HepG2 (cell line): Measurements from ENCODE around the gene CLPTM1. TPM values are rescaled to one million over a fixed set of nuclear protein-coding genes. Genes with fewer than 3 reads are reported as not detected.

ENCODE experiments used
- BRD4 ChIP-seq: sonication (generic); formaldehyde crosslinking; IDR thresholded peaks from 2 replicates; pipeline ENCODE4 v1.4.0; 2020; ENCODE audit warnings: missing genetic modification reagents
- ELF1 ChIP-seq: sonication (generic); formaldehyde crosslinking; IDR thresholded peaks from 2 replicates; pipeline ENCODE4 v1.4.0; 2020; ENCODE audit warnings: missing genetic modification reagents
- ELF4 ChIP-seq: sonication (generic); formaldehyde crosslinking; IDR thresholded peaks from 2 replicates; pipeline ENCODE4 v1.5.0; 2020; ENCODE audit warnings: missing genetic modification reagents, mild to moderate bottlenecking, moderate library complexity, borderline replicate concordance
- IKZF4 ChIP-seq: sonication (generic); formaldehyde crosslinking; IDR thresholded peaks from 2 replicates; pipeline ENCODE4 v1.5.1; 2020; ENCODE audit warnings: borderline replicate concordance, mild to moderate bottlenecking, low read depth, missing genetic modification reagents; ENCODE audit errors: not compliant biosample characterization
- MED13 ChIP-seq: sonication (generic); formaldehyde crosslinking; IDR thresholded peaks from 2 replicates; pipeline ENCODE4 v1.5.0; 2020; ENCODE audit warnings: missing genetic modification reagents
- MYNN ChIP-seq: sonication (generic); formaldehyde crosslinking; IDR thresholded peaks from 2 replicates; pipeline ENCODE4 v1.4.0; 2020; ENCODE audit warnings: mild to moderate bottlenecking, low read depth, missing genetic modification reagents
- NR3C1 ChIP-seq: sonication (generic); formaldehyde crosslinking; IDR thresholded peaks from 2 replicates; pipeline ENCODE4 v1.4.0; 2020; ENCODE audit warnings: missing genetic modification reagents
- TEAD2 ChIP-seq: sonication (generic); formaldehyde crosslinking; IDR thresholded peaks from 2 replicates; pipeline ENCODE4 v1.9.0; 2021; ENCODE audit warnings: missing genetic modification reagents
- ZBTB34 ChIP-seq: sonication (generic); formaldehyde crosslinking; IDR thresholded peaks from 2 replicates; pipeline ENCODE4 v1.8.0; 2022; ENCODE audit warnings: mild to moderate bottlenecking, missing genetic modification reagents
- ZFP1 ChIP-seq: IDR thresholded peaks from 2 replicates; pipeline ENCODE4 v1.6.1; 2016
- ZKSCAN1 ChIP-seq: fragments of 150-350 bp; IDR thresholded peaks from 2 replicates; pipeline ENCODE4 v1.6.1; 2014; ENCODE audit warnings: low read length
- ZMAT5 ChIP-seq: sonication (generic); formaldehyde crosslinking; IDR thresholded peaks from 2 replicates; pipeline ENCODE4 v1.5.0; 2020; ENCODE audit warnings: mild to moderate bottlenecking, low read depth, missing genetic modification reagents, borderline replicate concordance
- ZNF383 ChIP-seq: sonication (generic); formaldehyde crosslinking; IDR thresholded peaks from 2 replicates; pipeline ENCODE4 v1.4.0; 2020; ENCODE audit warnings: missing genetic modification reagents, mild to moderate bottlenecking, borderline replicate concordance
- ZNF674 ChIP-seq: sonication (generic); formaldehyde crosslinking; IDR thresholded peaks from 2 replicates; pipeline ENCODE4 v1.5.0; 2020; ENCODE audit warnings: low read depth, mild to moderate bottlenecking, missing genetic modification reagents
- ZNF724P ChIP-seq: sonication (generic); formaldehyde crosslinking; IDR thresholded peaks from 2 replicates; pipeline ENCODE4 v1.8.0; 2022; ENCODE audit warnings: missing genetic modification reagents, borderline replicate concordance
- ZNF784 ChIP-seq: sonication (generic); formaldehyde crosslinking; IDR thresholded peaks from 2 replicates; pipeline ENCODE4 v1.5.1; 2020; ENCODE audit warnings: missing genetic modification reagents, mild to moderate bottlenecking, borderline replicate concordance
- polyA plus RNA-seq, 8 experiments: library from polyadenylated mRNA; depleted of rRNA in 3 of 8; stranded (reverse) in 7 of 8; unstranded in 1 of 8; fragments of >200 nt; fragmentation: Illumina TruSeq in 4 of 8; extraction: Trizol in 4 of 8; gene quantifications; 2 replicates each; pipeline versions ENCODE4 v1.2.1 to v1.2.3, GENCODE V29; 2011 to 2016; ENCODE audit warnings: low read depth in 4 of 8, missing spikeins in 1 of 8, mixed read lengths in 1 of 8; ENCODE audit not compliant: insufficient read depth in 1 of 8
- total RNA-seq, 5 experiments: library from RNA; depleted of rRNA; stranded (reverse); fragments of >200 nt; fragmentation: Illumina TruSeq; extraction: Trizol; gene quantifications; 2 replicates each; pipeline ENCODE4 v1.2.3, GENCODE V29; 2016; ENCODE audit warnings: low read depth in 1 of 5
- TF ChIP-seq, protein P1 (sequence below): sonication (generic); formaldehyde crosslinking; IDR thresholded peaks from 2 replicates; pipeline ENCODE4 v1.4.0; 2020; ENCODE audit warnings: missing genetic modification reagents
- TF ChIP-seq, protein P2 (sequence below): sonication (generic); formaldehyde crosslinking; IDR thresholded peaks from 2 replicates; pipeline ENCODE4 v1.9.0; 2021; ENCODE audit warnings: missing genetic modification reagents, borderline replicate concordance
- TF ChIP-seq, protein P3 (sequence below): sonication (generic); formaldehyde crosslinking; IDR thresholded peaks from 2 replicates; pipeline ENCODE4 v1.9.0; 2021; ENCODE audit warnings: missing genetic modification reagents, borderline replicate concordance
- TF ChIP-seq, protein P4 (sequence below): sonication (generic); formaldehyde crosslinking; conservative IDR thresholded peaks from 2 replicates; pipeline ENCODE4 v1.4.0; 2020; ENCODE audit warnings: missing genetic modification reagents

The CLPTM1 gene
- total and polyA plus RNA-seq, 2 of the 13 experiments (the other 11 are each of a cell fraction or from before 2014, with no cell fraction given), result 34.9 to 42.8 TPM

DNA sequence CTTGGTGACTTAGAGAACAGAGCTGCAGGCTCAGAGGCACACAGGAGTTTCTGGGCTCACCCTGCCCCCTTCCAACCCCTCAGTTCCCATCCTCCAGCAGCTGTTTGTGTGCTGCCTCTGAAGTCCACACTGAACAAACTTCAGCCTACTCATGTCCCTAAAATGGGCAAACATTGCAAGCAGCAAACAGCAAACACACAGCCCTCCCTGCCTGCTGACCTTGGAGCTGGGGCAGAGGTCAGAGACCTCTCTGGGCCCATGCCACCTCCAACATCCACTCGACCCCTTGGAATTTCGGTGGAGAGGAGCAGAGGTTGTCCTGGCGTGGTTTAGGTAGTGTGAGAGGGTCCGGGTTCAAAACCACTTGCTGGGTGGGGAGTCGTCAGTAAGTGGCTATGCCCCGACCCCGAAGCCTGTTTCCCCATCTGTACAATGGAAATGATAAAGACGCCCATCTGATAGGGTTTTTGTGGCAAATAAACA lies 30.9 kb upstream of the CLPTM1 start (continued):
- no peak for TF ChIP-seq ELF4 (CRISPR knock-in tag)
- no peak for TF ChIP-seq ZKSCAN1
- no peak for TF ChIP-seq MYNN
- peak; percentile 97 for TF ChIP-seq MED13 (CRISPR knock-in tag)
- TF ChIP-seq, protein P1, sequence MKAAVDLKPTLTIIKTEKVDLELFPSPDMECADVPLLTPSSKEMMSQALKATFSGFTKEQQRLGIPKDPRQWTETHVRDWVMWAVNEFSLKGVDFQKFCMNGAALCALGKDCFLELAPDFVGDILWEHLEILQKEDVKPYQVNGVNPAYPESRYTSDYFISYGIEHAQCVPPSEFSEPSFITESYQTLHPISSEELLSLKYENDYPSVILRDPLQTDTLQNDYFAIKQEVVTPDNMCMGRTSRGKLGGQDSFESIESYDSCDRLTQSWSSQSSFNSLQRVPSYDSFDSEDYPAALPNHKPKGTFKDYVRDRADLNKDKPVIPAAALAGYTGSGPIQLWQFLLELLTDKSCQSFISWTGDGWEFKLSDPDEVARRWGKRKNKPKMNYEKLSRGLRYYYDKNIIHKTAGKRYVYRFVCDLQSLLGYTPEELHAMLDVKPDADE (CRISPR knock-in tag), result no peak
- TF ChIP-seq, protein P2, sequence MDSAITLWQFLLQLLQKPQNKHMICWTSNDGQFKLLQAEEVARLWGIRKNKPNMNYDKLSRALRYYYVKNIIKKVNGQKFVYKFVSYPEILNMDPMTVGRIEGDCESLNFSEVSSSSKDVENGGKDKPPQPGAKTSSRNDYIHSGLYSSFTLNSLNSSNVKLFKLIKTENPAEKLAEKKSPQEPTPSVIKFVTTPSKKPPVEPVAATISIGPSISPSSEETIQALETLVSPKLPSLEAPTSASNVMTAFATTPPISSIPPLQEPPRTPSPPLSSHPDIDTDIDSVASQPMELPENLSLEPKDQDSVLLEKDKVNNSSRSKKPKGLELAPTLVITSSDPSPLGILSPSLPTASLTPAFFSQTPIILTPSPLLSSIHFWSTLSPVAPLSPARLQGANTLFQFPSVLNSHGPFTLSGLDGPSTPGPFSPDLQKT (CRISPR knock-in tag), result no peak
- TF ChIP-seq ZNF674, result no peak
- TF ChIP-seq IKZF4, result no peak
- TF ChIP-seq ZMAT5 (CRISPR knock-in tag), result no peak
- no peak for TF ChIP-seq ZNF383
- peak; percentile 57; the same call in 1 of the 2 replicates for TF ChIP-seq ELF1 (CRISPR knock-in tag)
- no peak for TF ChIP-seq NR3C1 (CRISPR knock-in tag)
- TF ChIP-seq BRD4 (CRISPR knock-in tag), result peak; percentile 97
- TF ChIP-seq ZNF784 (CRISPR knock-in tag), result peak; percentile 85; the same call in 1 of the 2 replicates
- TF ChIP-seq ZFP1 (CRISPR knock-in tag), result no peak
- peak; percentile 97 for TF ChIP-seq ZBTB34 (CRISPR knock-in tag)
- TF ChIP-seq, protein P3, sequence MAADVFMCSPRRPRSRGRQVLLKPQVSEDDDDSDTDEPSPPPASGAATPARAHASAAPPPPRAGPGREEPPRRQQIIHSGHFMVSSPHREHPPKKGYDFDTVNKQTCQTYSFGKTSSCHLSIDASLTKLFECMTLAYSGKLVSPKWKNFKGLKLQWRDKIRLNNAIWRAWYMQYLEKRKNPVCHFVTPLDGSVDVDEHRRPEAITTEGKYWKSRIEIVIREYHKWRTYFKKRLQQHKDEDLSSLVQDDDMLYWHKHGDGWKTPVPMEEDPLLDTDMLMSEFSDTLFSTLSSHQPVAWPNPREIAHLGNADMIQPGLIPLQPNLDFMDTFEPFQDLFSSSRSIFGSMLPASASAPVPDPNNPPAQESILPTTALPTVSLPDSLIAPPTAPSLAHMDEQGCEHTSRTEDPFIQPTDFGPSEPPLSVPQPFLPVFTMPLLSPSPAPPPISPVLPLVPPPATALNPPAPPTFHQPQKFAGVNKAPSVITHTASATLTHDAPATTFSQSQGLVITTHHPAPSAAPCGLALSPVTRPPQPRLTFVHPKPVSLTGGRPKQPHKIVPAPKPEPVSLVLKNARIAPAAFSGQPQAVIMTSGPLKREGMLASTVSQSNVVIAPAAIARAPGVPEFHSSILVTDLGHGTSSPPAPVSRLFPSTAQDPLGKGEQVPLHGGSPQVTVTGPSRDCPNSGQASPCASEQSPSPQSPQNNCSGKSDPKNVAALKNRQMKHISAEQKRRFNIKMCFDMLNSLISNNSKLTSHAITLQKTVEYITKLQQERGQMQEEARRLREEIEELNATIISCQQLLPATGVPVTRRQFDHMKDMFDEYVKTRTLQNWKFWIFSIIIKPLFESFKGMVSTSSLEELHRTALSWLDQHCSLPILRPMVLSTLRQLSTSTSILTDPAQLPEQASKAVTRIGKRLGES (CRISPR knock-in tag), result peak; percentile 18; the same call in 1 of the 2 replicates
- TF ChIP-seq TEAD2 (CRISPR knock-in tag), result no peak
- TF ChIP-seq, protein P4, sequence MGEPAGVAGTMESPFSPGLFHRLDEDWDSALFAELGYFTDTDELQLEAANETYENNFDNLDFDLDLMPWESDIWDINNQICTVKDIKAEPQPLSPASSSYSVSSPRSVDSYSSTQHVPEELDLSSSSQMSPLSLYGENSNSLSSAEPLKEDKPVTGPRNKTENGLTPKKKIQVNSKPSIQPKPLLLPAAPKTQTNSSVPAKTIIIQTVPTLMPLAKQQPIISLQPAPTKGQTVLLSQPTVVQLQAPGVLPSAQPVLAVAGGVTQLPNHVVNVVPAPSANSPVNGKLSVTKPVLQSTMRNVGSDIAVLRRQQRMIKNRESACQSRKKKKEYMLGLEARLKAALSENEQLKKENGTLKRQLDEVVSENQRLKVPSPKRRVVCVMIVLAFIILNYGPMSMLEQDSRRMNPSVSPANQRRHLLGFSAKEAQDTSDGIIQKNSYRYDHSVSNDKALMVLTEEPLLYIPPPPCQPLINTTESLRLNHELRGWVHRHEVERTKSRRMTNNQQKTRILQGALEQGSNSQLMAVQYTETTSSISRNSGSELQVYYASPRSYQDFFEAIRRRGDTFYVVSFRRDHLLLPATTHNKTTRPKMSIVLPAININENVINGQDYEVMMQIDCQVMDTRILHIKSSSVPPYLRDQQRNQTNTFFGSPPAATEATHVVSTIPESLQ (CRISPR knock-in tag), result 0 out of 2 replicates have a peak, but pooled peaks have one; percentile 46
- no peak; the same call in 1 of the 2 replicates for TF ChIP-seq ZNF724P (CRISPR knock-in tag)
